GM21576 (cell line): ENCODE data around the gene CGRRF1.

Experiments used
- ATAC-seq: cut with Tn5 transposase; IDR thresholded peaks from one replicate; pipeline ENCODE4 v1.9.1; 2021; ENCODE audit warnings: mild to moderate bottlenecking, moderate library complexity; ENCODE audit not compliant: unreplicated experiment

CGRRF1 gene, protein sequence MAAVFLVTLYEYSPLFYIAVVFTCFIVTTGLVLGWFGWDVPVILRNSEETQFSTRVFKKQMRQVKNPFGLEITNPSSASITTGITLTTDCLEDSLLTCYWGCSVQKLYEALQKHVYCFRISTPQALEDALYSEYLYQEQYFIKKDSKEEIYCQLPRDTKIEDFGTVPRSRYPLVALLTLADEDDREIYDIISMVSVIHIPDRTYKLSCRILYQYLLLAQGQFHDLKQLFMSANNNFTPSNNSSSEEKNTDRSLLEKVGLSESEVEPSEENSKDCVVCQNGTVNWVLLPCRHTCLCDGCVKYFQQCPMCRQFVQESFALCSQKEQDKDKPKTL

GRCh38 chr14:54509546-54510501 lies at the start of gene CGRRF1:
Gene CGRRF1, plus strand, starts transcription at chr14:54509906. Its CDS starts 54 bp downstream, at chr14:54509960.
- peak; percentile 94 for ATAC-seq

- ATAC-seq: no peak
These were observed 47.7 kb upstream of the CGRRF1 start for GRCh38 chr14:54462048-54462447.

DNA sequence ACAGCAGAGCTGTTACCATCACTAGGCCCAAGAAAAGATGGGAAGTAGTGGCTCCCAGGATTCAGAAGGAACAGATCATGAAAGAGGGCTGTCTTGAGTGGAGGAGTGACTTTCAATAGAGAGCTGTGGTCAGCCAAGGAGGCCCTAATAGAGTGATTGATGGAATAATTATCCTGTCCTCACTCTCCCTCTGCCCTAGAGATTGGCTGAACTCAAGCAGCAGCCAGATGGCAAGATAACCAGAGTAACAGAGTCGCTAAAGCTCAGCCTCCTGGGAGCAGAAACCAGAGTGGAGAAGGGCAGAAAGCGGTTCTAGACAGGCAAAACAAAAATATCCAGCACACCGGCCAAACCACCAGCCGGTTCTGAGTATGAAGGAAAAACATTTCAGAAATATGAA lies 44.1 kb upstream of the CGRRF1 start:
- no peak for ATAC-seq

DNA sequence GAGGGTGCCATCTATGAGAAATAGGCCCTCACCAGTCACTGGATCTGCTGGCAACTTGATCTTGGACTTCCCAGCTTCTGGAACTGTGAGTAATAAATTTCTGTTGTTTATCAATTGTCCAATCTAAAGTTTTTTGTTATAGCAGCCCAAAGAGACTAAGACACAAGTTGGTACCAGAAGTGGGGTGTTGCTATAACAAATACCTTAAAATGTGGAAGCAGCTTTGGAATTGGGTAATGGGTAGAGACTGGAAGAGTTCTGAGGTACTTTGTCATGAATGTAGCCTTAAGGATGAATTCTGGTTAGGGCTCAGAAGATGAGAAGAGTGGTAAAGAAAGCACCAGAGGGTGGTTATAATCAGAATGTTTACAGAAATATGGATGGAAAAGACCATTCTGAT lies 42.4 kb upstream of the CGRRF1 start:
- no peak for ATAC-seq

DNA sequence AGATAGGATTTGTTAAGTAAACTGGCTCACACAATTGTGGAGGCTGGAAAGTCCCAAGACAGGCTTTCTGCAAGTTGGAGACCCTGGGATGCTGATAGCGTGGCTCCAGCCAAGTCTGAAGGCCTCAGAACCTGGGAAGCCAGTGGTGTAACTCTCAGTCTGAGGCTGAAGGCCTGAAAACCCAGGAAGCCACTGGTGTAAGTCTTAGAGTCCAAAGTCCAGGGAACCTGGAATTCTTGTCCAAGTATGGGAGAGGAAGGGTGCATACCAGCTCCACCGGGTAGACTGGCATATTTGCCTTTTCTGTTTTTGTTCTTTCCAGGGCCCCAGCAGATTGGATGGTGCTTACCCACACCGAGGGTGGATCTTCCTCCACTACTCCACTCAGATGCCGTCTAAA lies 39.0 kb upstream of the CGRRF1 start:
- no peak for ATAC-seq

DNA sequence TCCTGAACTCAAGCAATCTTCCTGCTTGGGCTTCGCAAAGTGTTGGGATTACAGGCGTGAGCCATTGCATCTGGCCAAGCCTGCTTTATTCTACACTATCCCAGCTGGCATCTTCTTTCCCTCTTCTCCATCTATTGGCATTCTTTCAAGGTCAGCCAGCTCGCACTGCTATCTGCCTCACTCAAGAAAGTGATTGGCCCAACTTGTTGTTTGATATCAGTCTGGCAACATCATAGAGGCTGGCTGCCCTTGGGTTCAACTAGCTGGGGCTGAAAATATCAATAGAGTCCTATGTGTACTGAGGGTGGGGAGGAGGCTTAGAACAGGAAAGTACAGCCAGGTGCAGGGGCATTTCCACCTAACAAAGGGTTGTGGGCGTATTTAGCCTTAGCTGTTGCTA lies 38.1 kb upstream of the CGRRF1 start:
- no peak for ATAC-seq

GRCh38 chr14:54472315-54472714 lies 37.4 kb upstream of the CGRRF1 start:
- no peak for ATAC-seq

GRCh38 chr14:54474232-54474793 lies 35.4 kb upstream of the CGRRF1 start:
- ATAC-seq: no peak

GRCh38 chr14:54475187-54475899 lies 34.4 kb upstream of the CGRRF1 start:
- no peak for ATAC-seq

- no peak for ATAC-seq
These were observed 33.8 kb upstream of the CGRRF1 start for GRCh38 chr14:54475911-54476310.

GRCh38 chr14:54478636-54479215 lies 31.0 kb upstream of the CGRRF1 start:
- ATAC-seq: no peak

DNA sequence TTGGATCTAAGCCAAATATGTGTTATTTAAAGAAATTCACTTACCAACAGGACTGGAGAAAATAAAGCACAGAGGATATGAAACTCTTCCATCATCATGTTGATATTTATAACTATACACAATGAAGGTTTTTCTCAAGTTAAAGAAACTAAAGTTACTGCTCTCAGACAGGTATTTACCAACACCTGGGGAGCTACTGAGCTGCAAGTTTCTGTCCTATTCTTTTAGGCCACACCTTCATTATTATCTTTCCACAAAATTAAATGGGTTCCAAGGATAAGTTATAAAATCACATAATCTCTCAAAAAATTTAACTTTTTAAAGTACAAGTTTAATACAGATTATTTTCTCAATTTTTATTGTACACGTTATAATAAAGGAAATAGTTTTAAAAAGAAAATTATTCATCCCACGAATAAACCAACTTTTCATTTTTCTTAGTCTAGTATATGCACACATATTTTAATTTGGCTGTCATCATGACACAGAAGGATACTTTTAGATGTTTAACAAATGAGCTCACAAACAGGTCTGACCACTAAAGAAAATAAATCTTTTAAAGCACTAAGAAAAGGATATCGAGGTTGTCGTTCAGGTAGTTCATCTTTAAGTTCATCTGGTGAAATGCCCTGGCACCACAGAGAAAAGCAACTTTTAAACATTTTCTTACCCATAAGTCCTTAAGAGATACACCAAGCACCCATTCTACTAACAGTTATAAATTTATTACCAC lies 28.7 kb upstream of the CGRRF1 start:
- ATAC-seq: no peak

GRCh38 chr14:54481695-54482094 lies 28.0 kb upstream of the CGRRF1 start:
- no peak for ATAC-seq

DNA sequence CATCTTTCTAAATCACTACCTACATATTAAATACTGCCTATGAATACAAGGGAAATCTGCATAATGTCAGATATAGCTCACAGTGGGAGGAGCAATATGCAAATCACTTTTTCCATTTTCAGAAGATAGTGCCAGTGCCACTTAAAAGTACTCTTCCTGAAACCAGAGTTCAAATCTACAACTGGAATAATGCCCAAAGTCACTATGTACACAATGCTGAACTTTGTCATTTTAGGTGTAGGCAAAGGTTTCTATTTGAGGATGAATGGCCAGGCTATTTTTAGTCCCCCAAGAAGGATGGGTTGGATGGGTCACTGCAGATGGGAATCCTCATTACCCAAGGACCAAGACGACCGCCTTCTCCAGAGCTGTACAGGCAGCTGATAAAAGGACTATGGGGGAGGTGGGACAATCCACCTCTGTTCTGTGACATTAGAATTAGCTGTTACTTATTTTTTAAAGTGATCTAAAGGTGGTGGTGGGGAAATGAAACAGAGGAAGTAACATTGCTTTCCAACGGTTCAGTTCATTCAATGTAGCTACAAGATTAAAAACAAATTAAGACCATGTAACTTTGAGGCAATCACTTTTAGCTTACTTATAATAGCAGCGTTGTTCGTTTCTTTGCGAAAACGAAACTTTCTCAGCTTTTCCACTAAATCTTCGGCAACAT lies 26.5 kb upstream of the CGRRF1 start:
- no peak for ATAC-seq

DNA sequence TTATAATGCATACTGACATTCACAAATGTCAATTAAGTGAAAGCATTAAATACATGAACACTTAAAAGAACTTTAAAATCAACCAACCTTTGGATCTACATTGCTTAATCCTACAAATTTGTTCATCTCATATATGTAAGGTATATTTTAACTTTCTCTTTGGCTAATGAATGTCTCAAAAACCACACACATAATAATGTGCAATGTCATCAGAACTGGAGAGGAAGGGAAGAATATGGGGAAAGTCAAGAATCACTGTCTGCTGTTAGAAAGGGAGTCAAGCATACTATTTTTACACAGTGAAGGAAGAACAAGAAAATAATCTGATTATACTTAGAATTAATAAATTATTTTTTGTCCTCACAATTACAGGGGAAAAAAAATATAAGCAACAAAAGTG lies 25.9 kb upstream of the CGRRF1 start:
- ATAC-seq: no peak

GRCh38 chr14:54486685-54487084 lies 23.0 kb upstream of the CGRRF1 start:
- no peak for ATAC-seq

DNA sequence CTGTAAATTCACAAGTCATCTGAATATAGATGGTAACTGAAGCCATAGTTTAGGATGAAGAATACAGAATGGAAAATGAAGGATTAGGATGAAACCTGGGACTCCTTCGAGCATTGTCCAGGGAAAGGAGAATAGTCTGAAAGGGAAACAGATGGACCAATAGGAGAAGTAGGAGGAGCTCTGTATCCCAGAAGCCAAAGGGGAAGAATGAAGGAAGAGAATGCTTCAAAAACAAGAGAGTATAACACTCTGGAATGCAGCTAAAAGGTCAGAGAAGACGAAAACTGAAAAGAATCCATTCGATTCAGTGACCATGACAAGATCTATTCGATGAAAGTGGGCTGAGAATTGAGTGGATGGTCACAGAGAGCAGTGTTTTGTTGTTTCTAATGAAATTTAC lies 21.9 kb upstream of the CGRRF1 start:
- ATAC-seq: no peak

DNA sequence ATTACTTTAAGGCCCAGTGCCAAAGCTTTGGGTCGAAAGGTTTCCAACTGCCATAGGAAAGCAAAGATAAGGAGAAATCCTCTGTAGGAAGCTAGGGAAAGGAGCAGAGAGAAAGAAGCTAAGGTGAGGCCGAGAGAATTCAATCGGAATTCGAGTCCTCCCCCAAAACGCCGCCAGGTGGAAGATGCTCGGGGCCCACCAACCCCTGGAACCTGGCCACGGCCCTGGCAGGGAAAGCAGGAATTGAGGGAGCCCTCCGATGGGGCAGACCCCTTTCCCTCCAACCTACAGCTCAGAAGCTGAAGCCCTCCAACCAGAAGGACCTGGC lies 21.4 kb upstream of the CGRRF1 start:
- ATAC-seq: no peak

DNA sequence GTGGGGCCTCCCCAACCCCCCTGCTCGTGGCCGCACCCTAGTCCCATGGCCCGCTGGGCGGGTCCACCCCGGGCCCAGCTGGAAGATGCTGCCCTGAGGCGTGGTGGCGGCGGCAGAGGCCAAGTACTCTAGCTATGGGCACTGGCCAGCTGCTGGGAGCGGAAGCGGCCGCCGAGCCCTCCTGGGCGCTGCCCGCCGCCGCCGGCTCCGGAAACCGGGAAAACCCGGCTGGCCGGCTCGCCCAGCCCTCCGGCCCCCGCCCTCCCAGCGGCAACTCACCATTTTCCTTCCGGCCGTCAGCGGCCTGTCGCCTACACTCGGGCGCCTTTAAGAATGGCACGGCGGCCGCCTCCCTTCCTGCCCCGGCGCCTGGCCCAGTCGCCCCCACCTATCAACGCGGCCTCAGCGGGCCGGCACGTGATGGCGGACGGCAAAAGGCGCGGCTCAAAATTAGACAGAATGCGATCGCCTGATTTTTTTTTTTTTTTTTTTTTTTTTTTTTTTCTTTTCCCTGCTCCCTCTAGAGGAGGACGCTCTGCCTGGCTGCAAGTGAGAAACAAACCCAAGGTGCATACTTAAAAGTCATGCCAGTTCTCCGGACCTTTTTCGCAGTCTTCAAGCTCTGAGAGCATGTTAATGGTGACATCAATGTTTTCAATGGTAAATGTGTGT lies 20.9 kb upstream of the CGRRF1 start, which contains the start of gene GMFB:
TSS of gene GMFB (minus strand) at position 335 of the 672 bp plus-strand sequence. CDS start at position 282, 53 bp downstream.
- ATAC-seq: peak; percentile 85
